ENCODE measurements around the gene ADAMTS17.

ADAMTS17 gene

GRCh38 chr15:100192097-100193080 is 149.4 kb downstream of the ADAMTS17 start:
- no peak for DNase-seq

- no peak for DNase-seq
These were observed 150.6 kb downstream of the ADAMTS17 start for GRCh38 chr15:100191161-100191560.

- DNase-seq, result no peak
These were observed 151.1 kb downstream of the ADAMTS17 start for GRCh38 chr15:100190675-100191074.

GRCh38 chr15:100189849-100190248 is 151.9 kb downstream of the ADAMTS17 start:
- no peak for DNase-seq

- DNase-seq, result no peak
These were observed 152.5 kb downstream of the ADAMTS17 start for GRCh38 chr15:100189319-100189718.

GRCh38 chr15:100187677-100188076 is 154.1 kb downstream of the ADAMTS17 start:
- DNase-seq, result no peak

GRCh38 chr15:100186960-100187359 is 154.8 kb downstream of the ADAMTS17 start:
- DNase-seq, result no peak

GRCh38 chr15:100186366-100186765 is 155.4 kb downstream of the ADAMTS17 start:
- no peak for DNase-seq

GRCh38 chr15:100183921-100184495 is 157.8 kb downstream of the ADAMTS17 start:
- DNase-seq, result no peak

GRCh38 chr15:100180921-100181320 is 160.9 kb downstream of the ADAMTS17 start:
- DNase-seq, result no peak

- DNase-seq, result no peak
These were observed 166.2 kb downstream of the ADAMTS17 start for GRCh38 chr15:100175406-100176114.

GRCh38 chr15:100174904-100175275 is 166.9 kb downstream of the ADAMTS17 start:
- no peak for DNase-seq

- DNase-seq, result no peak
These were observed 167.4 kb downstream of the ADAMTS17 start for GRCh38 chr15:100174159-100174903.

GRCh38 chr15:100172356-100173024 is 169.3 kb downstream of the ADAMTS17 start:
- DNase-seq, result no peak

- no peak for DNase-seq
These were observed 170.4 kb downstream of the ADAMTS17 start for GRCh38 chr15:100171411-100171810.

- no peak for DNase-seq
These were observed 171.2 kb downstream of the ADAMTS17 start for GRCh38 chr15:100170291-100171210.

GRCh38 chr15:100169615-100170290 is 172.0 kb downstream of the ADAMTS17 start:
- DNase-seq, result no peak

- DNase-seq, result no peak
These were observed 173.0 kb downstream of the ADAMTS17 start for GRCh38 chr15:100168787-100169186.

GRCh38 chr15:100167884-100168375 is 173.8 kb downstream of the ADAMTS17 start:
- no peak for DNase-seq

- no peak for DNase-seq
These were observed 175.5 kb downstream of the ADAMTS17 start for GRCh38 chr15:100166313-100166712.
